ENCODE results near the gene GABRA4.

The GABRA4 gene

DNA sequence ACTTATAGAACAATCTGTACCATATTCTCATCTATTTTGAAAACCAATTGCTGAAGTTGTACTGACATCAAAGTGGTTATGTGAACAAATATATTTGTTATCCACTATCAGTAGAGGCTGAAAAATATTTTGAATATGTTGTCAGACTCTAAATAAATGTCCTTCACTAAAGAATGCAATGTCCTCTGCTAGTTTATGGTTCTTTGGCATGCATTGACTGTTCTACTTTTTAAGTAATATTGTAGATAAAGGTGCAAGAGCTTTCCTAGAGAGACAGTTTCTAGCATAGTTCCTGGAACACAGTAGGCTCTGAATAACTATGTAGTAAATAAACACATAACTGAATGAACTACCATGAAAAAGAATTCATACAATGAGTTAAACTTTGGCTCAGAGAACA is 66.2 kb downstream of the GABRA4 start (continued):
- TF ChIP-seq, protein P1, sequence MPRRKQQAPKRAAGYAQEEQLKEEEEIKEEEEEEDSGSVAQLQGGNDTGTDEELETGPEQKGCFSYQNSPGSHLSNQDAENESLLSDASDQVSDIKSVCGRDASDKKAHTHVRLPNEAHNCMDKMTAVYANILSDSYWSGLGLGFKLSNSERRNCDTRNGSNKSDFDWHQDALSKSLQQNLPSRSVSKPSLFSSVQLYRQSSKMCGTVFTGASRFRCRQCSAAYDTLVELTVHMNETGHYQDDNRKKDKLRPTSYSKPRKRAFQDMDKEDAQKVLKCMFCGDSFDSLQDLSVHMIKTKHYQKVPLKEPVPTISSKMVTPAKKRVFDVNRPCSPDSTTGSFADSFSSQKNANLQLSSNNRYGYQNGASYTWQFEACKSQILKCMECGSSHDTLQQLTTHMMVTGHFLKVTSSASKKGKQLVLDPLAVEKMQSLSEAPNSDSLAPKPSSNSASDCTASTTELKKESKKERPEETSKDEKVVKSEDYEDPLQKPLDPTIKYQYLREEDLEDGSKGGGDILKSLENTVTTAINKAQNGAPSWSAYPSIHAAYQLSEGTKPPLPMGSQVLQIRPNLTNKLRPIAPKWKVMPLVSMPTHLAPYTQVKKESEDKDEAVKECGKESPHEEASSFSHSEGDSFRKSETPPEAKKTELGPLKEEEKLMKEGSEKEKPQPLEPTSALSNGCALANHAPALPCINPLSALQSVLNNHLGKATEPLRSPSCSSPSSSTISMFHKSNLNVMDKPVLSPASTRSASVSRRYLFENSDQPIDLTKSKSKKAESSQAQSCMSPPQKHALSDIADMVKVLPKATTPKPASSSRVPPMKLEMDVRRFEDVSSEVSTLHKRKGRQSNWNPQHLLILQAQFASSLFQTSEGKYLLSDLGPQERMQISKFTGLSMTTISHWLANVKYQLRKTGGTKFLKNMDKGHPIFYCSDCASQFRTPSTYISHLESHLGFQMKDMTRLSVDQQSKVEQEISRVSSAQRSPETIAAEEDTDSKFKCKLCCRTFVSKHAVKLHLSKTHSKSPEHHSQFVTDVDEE (CRISPR knock-in tag; IDR thresholded peaks at IDR 0.05): no peak
- TF ChIP-seq ZNF565 (CRISPR knock-in tag; conservative IDR thresholded peaks at IDR 0.05; ENCODE audit: low read depth) (no peak), GLIS3 (CRISPR knock-in tag; IDR thresholded peaks at IDR 0.05) (no peak), ARNTL (CRISPR knock-in tag; IDR thresholded peaks at IDR 0.05; ENCODE audit: borderline replicate concordance, low read depth) (no peak), CSDC2 (CRISPR knock-in tag; IDR thresholded peaks at IDR 0.05) (no peak), ESRRG (CRISPR knock-in tag; IDR thresholded peaks at IDR 0.05) (no peak), SNAI2 (CRISPR knock-in tag; IDR thresholded peaks at IDR 0.05) (no peak), TOX (CRISPR knock-in tag; IDR thresholded peaks at IDR 0.05; ENCODE audit: borderline replicate concordance) (no peak)
- TF ChIP-seq, protein P2, sequence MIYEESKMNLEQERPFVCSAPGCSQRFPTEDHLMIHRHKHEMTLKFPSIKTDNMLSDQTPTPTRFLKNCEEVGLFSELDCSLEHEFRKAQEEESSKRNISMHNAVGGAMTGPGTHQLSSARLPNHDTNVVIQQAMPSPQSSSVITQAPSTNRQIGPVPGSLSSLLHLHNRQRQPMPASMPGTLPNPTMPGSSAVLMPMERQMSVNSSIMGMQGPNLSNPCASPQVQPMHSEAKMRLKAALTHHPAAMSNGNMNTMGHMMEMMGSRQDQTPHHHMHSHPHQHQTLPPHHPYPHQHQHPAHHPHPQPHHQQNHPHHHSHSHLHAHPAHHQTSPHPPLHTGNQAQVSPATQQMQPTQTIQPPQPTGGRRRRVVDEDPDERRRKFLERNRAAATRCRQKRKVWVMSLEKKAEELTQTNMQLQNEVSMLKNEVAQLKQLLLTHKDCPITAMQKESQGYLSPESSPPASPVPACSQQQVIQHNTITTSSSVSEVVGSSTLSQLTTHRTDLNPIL (CRISPR knock-in tag; IDR thresholded peaks at IDR 0.05; ENCODE audit: low read depth): no peak
- TF ChIP-seq, protein P3, sequence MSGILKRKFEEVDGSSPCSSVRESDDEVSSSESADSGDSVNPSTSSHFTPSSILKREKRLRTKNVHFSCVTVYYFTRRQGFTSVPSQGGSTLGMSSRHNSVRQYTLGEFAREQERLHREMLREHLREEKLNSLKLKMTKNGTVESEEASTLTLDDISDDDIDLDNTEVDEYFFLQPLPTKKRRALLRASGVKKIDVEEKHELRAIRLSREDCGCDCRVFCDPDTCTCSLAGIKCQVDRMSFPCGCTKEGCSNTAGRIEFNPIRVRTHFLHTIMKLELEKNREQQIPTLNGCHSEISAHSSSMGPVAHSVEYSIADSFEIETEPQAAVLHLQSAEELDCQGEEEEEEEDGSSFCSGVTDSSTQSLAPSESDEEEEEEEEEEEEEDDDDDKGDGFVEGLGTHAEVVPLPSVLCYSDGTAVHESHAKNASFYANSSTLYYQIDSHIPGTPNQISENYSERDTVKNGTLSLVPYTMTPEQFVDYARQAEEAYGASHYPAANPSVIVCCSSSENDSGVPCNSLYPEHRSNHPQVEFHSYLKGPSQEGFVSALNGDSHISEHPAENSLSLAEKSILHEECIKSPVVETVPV (CRISPR knock-in tag; IDR thresholded peaks at IDR 0.05): no peak

DNA sequence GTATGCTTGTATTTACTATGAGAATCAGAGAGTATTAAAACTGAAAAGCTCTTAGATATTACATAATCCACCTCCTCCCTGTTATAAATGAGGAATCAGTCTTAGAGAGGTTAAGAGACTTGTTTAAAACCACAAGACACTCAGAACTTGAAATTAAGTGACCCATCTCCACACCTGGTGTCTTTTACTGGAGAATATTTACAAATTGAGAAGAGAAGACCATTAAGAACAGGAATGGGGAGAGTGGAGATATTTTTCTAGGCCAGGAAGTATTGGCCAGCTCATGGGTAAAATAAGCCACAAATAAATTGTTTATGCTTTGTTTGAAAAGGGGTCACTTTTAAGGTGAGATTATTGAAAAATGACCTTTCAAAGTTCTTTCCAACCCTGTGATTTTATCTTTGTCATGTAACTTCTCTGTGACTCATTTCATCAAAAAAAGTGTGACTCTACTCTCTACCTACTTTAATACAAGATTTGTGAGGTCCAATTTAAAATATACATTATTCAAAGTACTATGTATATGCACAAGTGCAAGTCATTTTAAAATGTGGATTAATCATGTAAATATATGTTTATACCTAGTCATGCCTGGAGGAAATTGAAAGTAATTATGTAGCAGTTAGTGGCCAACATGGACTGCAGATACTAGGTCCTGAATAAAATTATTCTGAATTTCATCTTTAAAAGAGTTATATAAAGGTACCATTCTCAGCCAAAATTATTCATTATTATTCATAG is 68.4 kb downstream of the GABRA4 start:
- TF ChIP-seq, protein P4, sequence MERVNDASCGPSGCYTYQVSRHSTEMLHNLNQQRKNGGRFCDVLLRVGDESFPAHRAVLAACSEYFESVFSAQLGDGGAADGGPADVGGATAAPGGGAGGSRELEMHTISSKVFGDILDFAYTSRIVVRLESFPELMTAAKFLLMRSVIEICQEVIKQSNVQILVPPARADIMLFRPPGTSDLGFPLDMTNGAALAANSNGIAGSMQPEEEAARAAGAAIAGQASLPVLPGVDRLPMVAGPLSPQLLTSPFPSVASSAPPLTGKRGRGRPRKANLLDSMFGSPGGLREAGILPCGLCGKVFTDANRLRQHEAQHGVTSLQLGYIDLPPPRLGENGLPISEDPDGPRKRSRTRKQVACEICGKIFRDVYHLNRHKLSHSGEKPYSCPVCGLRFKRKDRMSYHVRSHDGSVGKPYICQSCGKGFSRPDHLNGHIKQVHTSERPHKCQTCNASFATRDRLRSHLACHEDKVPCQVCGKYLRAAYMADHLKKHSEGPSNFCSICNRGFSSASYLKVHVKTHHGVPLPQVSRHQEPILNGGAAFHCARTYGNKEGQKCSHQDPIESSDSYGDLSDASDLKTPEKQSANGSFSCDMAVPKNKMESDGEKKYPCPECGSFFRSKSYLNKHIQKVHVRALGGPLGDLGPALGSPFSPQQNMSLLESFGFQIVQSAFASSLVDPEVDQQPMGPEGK (CRISPR knock-in tag; IDR thresholded peaks at IDR 0.05; ENCODE audit: borderline replicate concordance): no peak
- TF ChIP-seq ZNF8 (CRISPR knock-in tag; IDR thresholded peaks at IDR 0.05) (no peak), PPARA (CRISPR knock-in tag; IDR thresholded peaks at IDR 0.05; ENCODE audit: borderline replicate concordance) (no peak), SNAI2 (CRISPR knock-in tag; IDR thresholded peaks at IDR 0.05) (no peak), ESRRG (CRISPR knock-in tag; IDR thresholded peaks at IDR 0.05) (no peak), OSR1 (CRISPR knock-in tag; IDR thresholded peaks at IDR 0.05) (no peak), ARNTL (CRISPR knock-in tag; IDR thresholded peaks at IDR 0.05; ENCODE audit: borderline replicate concordance, low read depth) (no peak), ZFP3 (CRISPR knock-in tag; IDR thresholded peaks at IDR 0.05) (no peak), GLIS3 (CRISPR knock-in tag; IDR thresholded peaks at IDR 0.05) (no peak), ZNF565 (CRISPR knock-in tag; conservative IDR thresholded peaks at IDR 0.05; ENCODE audit: low read depth) (no peak), ZFP30 (CRISPR knock-in tag; IDR thresholded peaks at IDR 0.05) (no peak), BACH2 (CRISPR knock-in tag; IDR thresholded peaks at IDR 0.05; ENCODE audit: borderline replicate concordance) (no peak), ZC3H10 (CRISPR knock-in tag; IDR thresholded peaks at IDR 0.05) (no peak), CSDC2 (CRISPR knock-in tag; IDR thresholded peaks at IDR 0.05) (no peak), RARB (CRISPR knock-in tag; IDR thresholded peaks at IDR 0.05) (no peak), ZNF70 (CRISPR knock-in tag; IDR thresholded peaks at IDR 0.05) (no peak), TCF4 (CRISPR knock-in tag; IDR thresholded peaks at IDR 0.05; ENCODE audit: borderline replicate concordance) (no peak)
- TF ChIP-seq, protein P2 (CRISPR knock-in tag; IDR thresholded peaks at IDR 0.05; ENCODE audit: low read depth): no peak
- TF ChIP-seq, protein P1 (CRISPR knock-in tag; IDR thresholded peaks at IDR 0.05): no peak
- ATAC-seq: no peak

All from SK-N-SH treated with all-trans-retinoic acid at 6 μM for 48 hours (cell line).